Ishikawa (cell line): ENCODE results near the gene HNRNPA2B1.

Experiments used
- CEBPB ChIP-seq: IDR thresholded peaks from 2 replicates; pipeline ENCODE4 v1.6.1; 2012
- CREB1 ChIP-seq: IDR thresholded peaks from 2 replicates; pipeline ENCODE4 v1.6.1; 2012; ENCODE audit warnings: low read depth
- EGR1 ChIP-seq: IDR thresholded peaks from 2 replicates; pipeline ENCODE4 v1.6.1; 2012
- EP300 ChIP-seq: IDR thresholded peaks from 2 replicates; pipeline ENCODE4 v1.6.1; 2012; ENCODE audit warnings: borderline replicate concordance
- FOXM1 ChIP-seq: IDR thresholded peaks from 2 replicates; pipeline ENCODE4 v1.6.1; 2012; ENCODE audit warnings: low read depth, borderline replicate concordance
- NFIC ChIP-seq: IDR thresholded peaks from 2 replicates; pipeline ENCODE4 v1.6.1; 2012
- RAD21 ChIP-seq: IDR thresholded peaks from 2 replicates; pipeline ENCODE4 v1.6.1; 2012; ENCODE audit warnings: low read depth
- REST ChIP-seq: IDR thresholded peaks from 2 replicates; pipeline ENCODE4 v1.6.1; 2012; ENCODE audit warnings: low read depth, mild to moderate bottlenecking
- TAF1 ChIP-seq: IDR thresholded peaks from 2 replicates; pipeline ENCODE4 v1.6.1; 2012; ENCODE audit warnings: low read depth, mild to moderate bottlenecking
- TCF12 ChIP-seq: IDR thresholded peaks from 2 replicates; pipeline ENCODE4 v1.6.1; 2012; ENCODE audit warnings: low read depth
- TEAD4 ChIP-seq: IDR thresholded peaks from 2 replicates; pipeline ENCODE4 v1.6.1; 2012
- USF1 ChIP-seq: IDR thresholded peaks from 2 replicates; pipeline ENCODE4 v1.6.1; 2012
- YY1 ChIP-seq: IDR thresholded peaks from 2 replicates; pipeline ENCODE4 v1.6.1; 2012; ENCODE audit warnings: low read depth
- ZBTB7A ChIP-seq: IDR thresholded peaks from 2 replicates; pipeline ENCODE4 v1.6.1; 2012; ENCODE audit warnings: low read depth
- TF ChIP-seq, protein P1 (sequence below): IDR thresholded peaks from 2 replicates; pipeline ENCODE4 v1.6.1; 2012

HNRNPA2B1 gene

GRCh38 chr7:26213807-26214515, 13.4 kb upstream of the HNRNPA2B1 start:
- no peak for TF ChIP-seq EGR1
- TF ChIP-seq CREB1, result no peak
- TF ChIP-seq TCF12, result no peak
- no peak for TF ChIP-seq EP300

GRCh38 chr7:26212921-26213718, 12.6 kb upstream of the HNRNPA2B1 start:
- no peak for TF ChIP-seq TEAD4
- TF ChIP-seq CEBPB, result no peak
- TF ChIP-seq CREB1, result no peak
- no peak for TF ChIP-seq ZBTB7A
- TF ChIP-seq YY1, result no peak
- TF ChIP-seq EGR1, result no peak
- TF ChIP-seq NFIC, result no peak
- TF ChIP-seq REST, result no peak
- TF ChIP-seq TAF1, result no peak
- no peak for TF ChIP-seq FOXM1
- TF ChIP-seq TCF12, result no peak
- no peak for TF ChIP-seq RAD21
- no peak for TF ChIP-seq EP300
- TF ChIP-seq, protein P1, sequence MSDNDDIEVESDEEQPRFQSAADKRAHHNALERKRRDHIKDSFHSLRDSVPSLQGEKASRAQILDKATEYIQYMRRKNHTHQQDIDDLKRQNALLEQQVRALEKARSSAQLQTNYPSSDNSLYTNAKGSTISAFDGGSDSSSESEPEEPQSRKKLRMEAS, result no peak
- TF ChIP-seq USF1, result no peak

DNA sequence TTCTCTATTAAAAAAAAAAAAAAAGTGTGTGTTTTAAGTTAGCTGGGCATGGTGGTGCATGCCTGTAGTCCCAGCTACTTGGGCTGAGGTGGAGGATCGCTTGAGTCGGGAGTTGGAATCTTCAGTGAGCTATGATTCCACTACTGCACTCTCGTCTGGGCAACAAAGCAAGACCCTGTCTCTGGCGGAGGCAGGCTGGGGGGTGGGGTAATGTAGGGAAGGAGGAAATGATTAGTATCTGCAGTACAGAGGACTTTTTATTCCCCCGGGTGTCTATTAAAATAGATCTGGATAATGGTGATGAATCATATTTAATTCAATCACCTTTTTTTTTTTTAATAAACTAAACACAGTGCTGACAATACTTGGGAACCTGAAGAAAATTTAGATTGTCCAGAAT, 7.5 kb upstream of the HNRNPA2B1 start:
- TF ChIP-seq, protein P1, result no peak
- no peak for TF ChIP-seq NFIC
- TF ChIP-seq TEAD4, result no peak
- no peak for TF ChIP-seq FOXM1
- no peak for TF ChIP-seq EP300
- TF ChIP-seq USF1, result no peak
- TF ChIP-seq CEBPB, result no peak
- TF ChIP-seq REST, result no peak
- no peak for TF ChIP-seq ZBTB7A
- no peak for TF ChIP-seq TAF1
- TF ChIP-seq CREB1, result no peak
- no peak for TF ChIP-seq YY1

DNA sequence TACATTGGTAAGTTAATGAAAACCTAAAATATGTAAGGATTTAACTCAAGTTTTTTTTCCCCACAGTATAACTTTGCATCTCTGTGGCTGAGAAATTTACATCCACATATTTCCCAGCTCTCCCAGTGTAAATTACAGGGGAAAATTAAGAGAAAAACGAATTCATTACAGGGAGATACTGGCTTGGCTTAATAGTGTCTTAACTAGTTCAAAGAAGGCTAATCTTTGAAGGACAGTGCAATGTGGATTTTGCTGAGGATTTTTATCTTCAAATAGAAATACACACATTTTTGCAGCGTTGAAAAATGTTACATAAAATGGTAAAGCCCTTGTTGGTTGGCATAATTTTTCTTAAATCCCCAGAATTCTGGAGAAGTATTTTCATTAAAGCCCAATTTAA, 2.5 kb upstream of the HNRNPA2B1 start:
- TF ChIP-seq REST (no peak), CEBPB (no peak), YY1 (no peak)
- TF ChIP-seq, protein P1, result no peak
